OCI-LY1 (cell line): ENCODE measurements around the gene BABAM2.

ENCODE experiments used
- H2AFZ ChIP-seq: fragments of 200-600 bp; sonication (generic), shearing (Covaris generic); 2 replicates; pipeline ENCODE4 v1.6.0; 2014; ENCODE audit warnings: antibody characterized with exemption, mild to moderate bottlenecking, low read length
- H3F3A ChIP-seq: fragments of 200-600 bp; sonication (generic), shearing (Covaris generic); 2 replicates; pipeline ENCODE4 v1.6.0; 2014; ENCODE audit warnings: mild to moderate bottlenecking, antibody characterized with exemption, low read length, moderate library complexity; ENCODE audit not compliant: insufficient read depth
- H3K27ac ChIP-seq: fragments of 200-600 bp; sonication (generic); 2 replicates; pipeline ENCODE4 v1.5.1; 2014; ENCODE audit warnings: low read length, mixed run types, mild to moderate bottlenecking, low read depth; ENCODE audit not compliant: poor library complexity, severe bottlenecking
- H3K27me3 ChIP-seq: fragments of 200-600 bp; sonication (generic); 2 replicates; pipeline ENCODE4 v1.6.0; 2014; ENCODE audit warnings: antibody characterized with exemption, mild to moderate bottlenecking, low read length, moderate library complexity; ENCODE audit not compliant: insufficient read depth
- H3K36me3 ChIP-seq: fragments of 200-600 bp; sonication (generic); 2 replicates; pipeline ENCODE4 v1.6.1; 2014; ENCODE audit warnings: mild to moderate bottlenecking, antibody characterized with exemption, low read length, moderate library complexity, mixed read lengths; ENCODE audit not compliant: insufficient read depth
- H3K4me1 ChIP-seq: fragments of 200-600 bp; sonication (generic); 2 replicates; pipeline ENCODE4 v1.5.1; 2014; ENCODE audit warnings: mild to moderate bottlenecking, low read length, moderate library complexity; ENCODE audit not compliant: insufficient read depth, severe bottlenecking
- H3K4me2 ChIP-seq: fragments of 200-600 bp; sonication (generic), shearing (Covaris generic); 2 replicates; pipeline ENCODE4 v1.6.1; 2014; ENCODE audit warnings: low read length
- H3K4me3 ChIP-seq: fragments of 200-600 bp; sonication (generic); 2 replicates; pipeline ENCODE4 v1.5.1; 2014; ENCODE audit warnings: low read length, low read depth, mild to moderate bottlenecking, mixed read lengths; ENCODE audit not compliant: poor library complexity, severe bottlenecking
- H3K79me2 ChIP-seq: fragments of 200-600 bp; shearing (Covaris generic); 2 replicates; pipeline ENCODE4 v1.6.1; 2016; ENCODE audit warnings: mixed run types, low read length, mixed read lengths; ENCODE audit not compliant: insufficient read depth
- H3K9ac ChIP-seq: fragments of 200-600 bp; sonication (generic), shearing (Covaris generic); 2 replicates; pipeline ENCODE4 v1.6.1; 2014; ENCODE audit warnings: mild to moderate bottlenecking, low read length, mixed read lengths
- H3K9me2 ChIP-seq: fragments of 200-600 bp; sonication (generic), shearing (Covaris generic); 2 replicates; pipeline ENCODE4 v1.6.1; 2014; ENCODE audit warnings: low read depth, mild to moderate bottlenecking, low read length, mixed read lengths
- H3K9me3 ChIP-seq: fragments of 200-600 bp; shearing (Covaris generic); 2 replicates; pipeline ENCODE4 v1.6.1; 2014; ENCODE audit warnings: low read length, mixed read lengths
- H4K20me1 ChIP-seq: fragments of 200-600 bp; sonication (generic), shearing (Covaris generic); 2 replicates; pipeline ENCODE4 v1.6.0; 2016; ENCODE audit warnings: mild to moderate bottlenecking, low read length; ENCODE audit not compliant: insufficient read depth
- CTCF ChIP-seq: fragments of 200-600 bp; sonication (generic), shearing (Covaris generic); IDR thresholded peaks from 2 replicates; pipeline ENCODE4 v1.5.1; 2017; ENCODE audit warnings: mild to moderate bottlenecking, antibody characterized with exemption, low read length, moderate library complexity, mixed read lengths
- EZH2 ChIP-seq: fragments of 200-600 bp; sonication (generic), shearing (Covaris generic); IDR thresholded peaks from 2 replicates; pipeline ENCODE4 v1.8.0; 2017; ENCODE audit warnings: borderline replicate concordance, mixed run types, mild to moderate bottlenecking, antibody characterized with exemption, low read length, moderate library complexity, mixed read lengths

Gene BABAM2

DNA sequence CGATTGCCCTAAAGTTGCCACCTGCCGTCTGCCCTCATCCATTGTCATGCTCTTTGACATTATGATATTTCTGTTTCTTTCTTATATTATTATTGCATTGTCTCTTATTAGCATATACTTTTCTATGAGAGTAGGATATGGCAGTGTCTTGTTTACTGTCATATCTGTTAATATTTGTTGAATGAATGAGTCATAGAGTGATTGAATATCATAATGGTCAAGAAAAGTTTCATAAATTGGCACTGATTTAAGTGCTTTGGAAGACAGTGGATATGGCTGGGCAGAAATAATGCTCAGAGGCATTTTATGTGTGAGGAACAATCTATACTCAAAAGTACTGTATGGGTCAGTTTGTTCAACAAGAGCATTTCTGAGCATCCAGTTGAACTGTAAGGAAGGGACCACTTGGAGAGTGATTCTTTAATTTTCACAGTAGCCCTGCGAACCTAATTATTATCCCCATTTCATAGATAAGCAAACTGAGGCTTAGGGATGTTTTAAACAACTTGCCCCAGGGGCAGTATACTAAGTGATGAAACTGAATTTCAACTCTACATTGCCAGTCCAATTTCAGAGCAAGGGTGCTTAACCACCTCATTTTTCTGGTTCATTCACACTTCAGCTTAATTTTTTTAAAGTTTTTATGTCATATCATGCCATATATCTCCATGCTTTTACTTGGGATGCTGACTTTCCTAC lies 326.7 kb downstream of the BABAM2 start:
- no peaks in the 10 kb centered on the region for H3K27me3 ChIP-seq
- no peaks in the 10 kb centered on the region for H3K9me3 ChIP-seq
- H3K27ac ChIP-seq = no peak overlapping the region
- no peak overlapping the region for H2AFZ ChIP-seq
- no peaks in the 10 kb centered on the region for H4K20me1 ChIP-seq
- no peaks in the 10 kb centered on the region for H3K9me2 ChIP-seq
- no peaks in the 10 kb centered on the region for H3K4me1 ChIP-seq
- H3K9ac ChIP-seq = no peak overlapping the region
- no peaks in the 10 kb centered on the region for H3K79me2 ChIP-seq
- H3F3A ChIP-seq = no peaks in the 10 kb centered on the region
- no peak overlapping the region for H3K4me3 ChIP-seq
- H3K4me2 ChIP-seq = no peak overlapping the region
- TF ChIP-seq EZH2 = no peak
- TF ChIP-seq CTCF = no peak
- no peaks in the 10 kb centered on the region for H3K36me3 ChIP-seq

DNA sequence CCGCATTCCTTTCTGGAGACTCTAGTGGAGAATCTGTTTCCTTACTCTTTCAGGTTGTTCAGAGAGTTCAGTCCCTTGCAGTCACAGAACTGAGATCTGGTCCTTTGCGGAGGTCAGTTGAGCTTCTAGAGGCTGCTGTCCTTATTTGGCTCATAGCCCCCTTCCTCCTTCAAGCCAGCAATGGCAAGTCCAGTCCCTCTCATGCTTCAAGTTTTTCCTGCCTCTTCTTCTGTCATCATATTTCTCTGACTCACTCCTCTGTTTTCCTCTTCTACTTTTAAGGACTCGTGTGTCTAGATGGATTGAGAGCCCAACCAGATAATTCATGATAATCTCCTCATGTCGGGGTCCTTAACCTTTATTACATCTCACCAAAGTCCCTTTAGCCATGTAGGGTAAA lies 328.6 kb downstream of the BABAM2 start:
- Histone ChIP-seq H3K4me1 (no peaks in the 10 kb centered on the region), H3K27me3 (no peaks in the 10 kb centered on the region), H3K9me3 (no peaks in the 10 kb centered on the region), H2AFZ (no peak overlapping the region), H3K9ac (no peak overlapping the region), H3K9me2 (no peaks in the 10 kb centered on the region), H3K4me3 (no peak overlapping the region), H3K36me3 (no peaks in the 10 kb centered on the region), H3F3A (no peaks in the 10 kb centered on the region), H4K20me1 (no peaks in the 10 kb centered on the region), H3K27ac (no peak overlapping the region), H3K79me2 (no peaks in the 10 kb centered on the region), H3K4me2 (no peak overlapping the region)
- TF ChIP-seq EZH2 (no peak), CTCF (no peak)

- H3K4me2 ChIP-seq = no peak overlapping the region
- H4K20me1 ChIP-seq = no peaks in the 10 kb centered on the region
- no peaks in the 10 kb centered on the region for H3K9me2 ChIP-seq
- no peaks in the 10 kb centered on the region for H3K79me2 ChIP-seq
- H3K9me3 ChIP-seq = no peaks in the 10 kb centered on the region
- no peaks in the 10 kb centered on the region for H3K27me3 ChIP-seq
- H3K27ac ChIP-seq = no peak overlapping the region
- H3K4me1 ChIP-seq = no peaks in the 10 kb centered on the region
- no peaks in the 10 kb centered on the region for H3K36me3 ChIP-seq
- no peak overlapping the region for H3K4me3 ChIP-seq
- TF ChIP-seq EZH2 (no peak), CTCF (no peak)
- no peak overlapping the region for H2AFZ ChIP-seq
- H3K9ac ChIP-seq = no peak overlapping the region
- no peaks in the 10 kb centered on the region for H3F3A ChIP-seq
Measured at GRCh38 chr2:28219758-28220368, 329.3 kb downstream of the BABAM2 start.
